Kidney (tissue), 14 donors: ENCODE data around the gene OSBP2. TPM values are rescaled to one million over a fixed set of nuclear protein-coding genes. Genes with fewer than 3 reads are reported as not detected.

Experiments
- DNase-seq, 5 donors: peaks; one replicate each; pipeline ENCODE4 v3.0.0-alpha.2; 2013 to 2020
- FAIRE-seq: peaks from 2 replicates; lab custom pipeline; 2012; peaks lifted over from hg19 to GRCh38; lab: Jason Lieb, UNC
- H3K27ac ChIP-seq, 2 donors: one replicate each; pipeline ENCODE4 v1.7.0; 2013; ENCODE audit warnings: low read depth in 2 of 2, low read length in 2 of 2, inconsistent platforms in 1 of 2
- H3K27me3 ChIP-seq: one replicate; pipeline ENCODE4 v1.7.1; 2013; ENCODE audit warnings: low read length, inconsistent platforms; ENCODE audit not compliant: control insufficient read depth, insufficient read depth
- H3K36me3 ChIP-seq, 3 donors: one replicate each; pipeline versions ENCODE4 v1.7.0 to v1.7.1; 2013; ENCODE audit warnings: low read length in 3 of 3, control low read depth in 1 of 3, inconsistent platforms in 1 of 3; ENCODE audit not compliant: insufficient read depth in 3 of 3, control insufficient read depth in 2 of 3
- H3K4me1 ChIP-seq, 3 donors: one replicate each; pipeline versions ENCODE4 v1.7.0 to v1.7.1; 2013; ENCODE audit warnings: low read length in 3 of 3, inconsistent platforms in 1 of 3, low read depth in 1 of 3; ENCODE audit not compliant: control insufficient read depth in 2 of 3, insufficient read depth in 2 of 3
- H3K4me3 ChIP-seq, 3 donors: one replicate each; pipeline versions ENCODE4 v1.7.0 to v1.8.1; 2013; ENCODE audit warnings: low read length in 3 of 3, control low read depth in 1 of 3, inconsistent platforms in 1 of 3
- H3K9ac ChIP-seq, 3 donors: one replicate each; pipeline versions ENCODE4 v1.7.0 to v1.7.1; 2013; ENCODE audit warnings: low read length in 3 of 3, control low read depth in 1 of 3, inconsistent platforms in 1 of 3
- H3K9me3 ChIP-seq, 3 donors: one replicate each; pipeline versions ENCODE4 v1.7.0 to v1.7.1; 2013; ENCODE audit warnings: low read length in 3 of 3, control low read depth in 1 of 3, inconsistent platforms in 1 of 3; ENCODE audit not compliant: control insufficient read depth in 2 of 3, insufficient read depth in 1 of 3
- intact Hi-C: fragments of 100-400 bp; cut with DNase I; formaldehyde crosslinking; loops from one replicate; pipeline ENCODE4 v1.11.1; 2022
- polyA plus RNA-seq: library from polyadenylated mRNA; stranded (reverse); fragments of 350-450 nt; fragmentation: Illumina TruSeq; extraction: RNeasy Lipid Tissue Mini Kit (QIAGEN cat#74804); gene quantifications from one replicate; pipeline ENCODE4 v1.2.3, GENCODE V29; 2014; ENCODE audit warnings: low read depth, low replicate concordance; ENCODE audit not compliant: insufficient read depth
- total RNA-seq: library from RNA; stranded (reverse); fragmentation: NEBNext Ultra II Directional; extraction: Animal tissue kit (Norgen Biotek cat#: 25700); gene quantifications from one replicate; pipeline ENCODE4 v1.2.1, GENCODE V29; 2021
- TF ChIP-seq, protein P1 (sequence below): IDR thresholded peaks from 3 replicates; pipeline ENCODE4 v1.5.1; 2012; ENCODE audit warnings: mild to moderate bottlenecking, moderate library complexity, borderline replicate concordance; ENCODE audit not compliant: insufficient read depth; ENCODE audit errors: extremely low read depth
- donor health status: control.
- donor health status: control.
- donor health status: control.
- donor health status: control.
- donor health status: control.
- donor health status: DM: yes; HTN: yes; CAD: no.
- donor health status: Normal renal cell carcinoma (clear cell type).

The OSBP2 gene
- total and polyA plus RNA-seq, 2 donors from 2014 or later, result 3.4 to 4.0 TPM

DNA sequence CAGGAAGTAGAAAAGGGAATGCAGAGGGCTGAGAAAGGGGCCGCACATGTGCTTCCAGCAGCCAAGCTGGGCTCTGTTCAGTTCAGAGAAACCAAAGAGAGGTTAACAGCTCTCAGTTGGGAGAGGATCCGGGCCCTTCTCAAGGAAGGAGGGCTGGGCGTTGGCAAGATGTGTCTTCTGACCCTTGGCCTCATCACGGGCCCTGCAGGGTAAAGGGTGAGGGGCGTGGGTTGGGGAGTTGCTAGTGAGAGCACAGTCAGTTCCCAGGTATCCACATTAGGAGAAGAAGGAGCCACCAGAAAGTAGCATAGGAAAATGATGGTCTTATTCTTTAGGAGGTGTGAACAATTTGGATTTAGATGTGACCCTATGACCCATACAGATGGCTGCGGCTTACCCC is 73.0 kb downstream of the OSBP2 start:
- DNase-seq (no peak), FAIRE-seq (no peak)
- TF ChIP-seq, protein P1, sequence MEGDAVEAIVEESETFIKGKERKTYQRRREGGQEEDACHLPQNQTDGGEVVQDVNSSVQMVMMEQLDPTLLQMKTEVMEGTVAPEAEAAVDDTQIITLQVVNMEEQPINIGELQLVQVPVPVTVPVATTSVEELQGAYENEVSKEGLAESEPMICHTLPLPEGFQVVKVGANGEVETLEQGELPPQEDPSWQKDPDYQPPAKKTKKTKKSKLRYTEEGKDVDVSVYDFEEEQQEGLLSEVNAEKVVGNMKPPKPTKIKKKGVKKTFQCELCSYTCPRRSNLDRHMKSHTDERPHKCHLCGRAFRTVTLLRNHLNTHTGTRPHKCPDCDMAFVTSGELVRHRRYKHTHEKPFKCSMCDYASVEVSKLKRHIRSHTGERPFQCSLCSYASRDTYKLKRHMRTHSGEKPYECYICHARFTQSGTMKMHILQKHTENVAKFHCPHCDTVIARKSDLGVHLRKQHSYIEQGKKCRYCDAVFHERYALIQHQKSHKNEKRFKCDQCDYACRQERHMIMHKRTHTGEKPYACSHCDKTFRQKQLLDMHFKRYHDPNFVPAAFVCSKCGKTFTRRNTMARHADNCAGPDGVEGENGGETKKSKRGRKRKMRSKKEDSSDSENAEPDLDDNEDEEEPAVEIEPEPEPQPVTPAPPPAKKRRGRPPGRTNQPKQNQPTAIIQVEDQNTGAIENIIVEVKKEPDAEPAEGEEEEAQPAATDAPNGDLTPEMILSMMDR, result no peak
- Histone ChIP-seq H3K9me3 (no peaks in the 10 kb centered on the region), H3K9ac (no peak overlapping the region), H3K36me3 (no peaks in the 10 kb centered on the region), H3K4me3 (no peak overlapping the region), H3K27me3 (no peaks in the 10 kb centered on the region), H3K4me1 (peaks cover 0 to 2% (median 0%) of the 10 kb centered on the region in 3 donors), H3K27ac (no peak overlapping the region)
- intact Hi-C loops, result loop anchor here (10.0 kb wide), 1 partner anchor 157 kb away; no protein-coding TSS in a partner anchor

DNA sequence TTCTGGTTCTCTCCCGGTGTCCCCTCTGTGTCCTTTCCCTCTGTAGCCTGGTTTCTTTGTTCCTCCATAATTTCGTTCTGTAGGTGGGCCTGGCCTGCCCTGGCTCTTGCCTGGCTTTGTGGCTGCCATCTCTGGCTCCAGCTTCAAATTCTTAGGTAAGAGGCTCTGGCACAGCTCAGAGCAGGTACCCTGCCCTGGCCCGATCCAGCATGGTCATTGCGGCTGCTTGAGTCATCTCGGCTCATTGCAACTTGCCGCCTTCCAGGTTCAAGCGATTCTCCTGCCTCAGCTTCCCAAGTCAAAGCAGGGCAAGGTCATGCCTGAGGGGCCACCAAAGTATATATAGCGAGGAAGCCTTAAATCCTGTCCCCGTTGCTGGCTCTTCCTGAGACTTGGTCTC is 76.0 kb downstream of the OSBP2 start:
- no peak overlapping the region for H3K27ac ChIP-seq
- no peak for FAIRE-seq
- no peak overlapping the region for H3K9ac ChIP-seq
- no peaks in the 10 kb centered on the region for H3K36me3 ChIP-seq
- TF ChIP-seq, protein P1, result no peak
- H3K4me1 ChIP-seq, result no peaks in the 10 kb centered on the region
- H3K4me3 ChIP-seq, result no peak overlapping the region
- no peaks in the 10 kb centered on the region for H3K27me3 ChIP-seq
- intact Hi-C loops, result no loop called here
- DNase-seq, result no peak
- H3K9me3 ChIP-seq, result no peaks in the 10 kb centered on the region

DNA sequence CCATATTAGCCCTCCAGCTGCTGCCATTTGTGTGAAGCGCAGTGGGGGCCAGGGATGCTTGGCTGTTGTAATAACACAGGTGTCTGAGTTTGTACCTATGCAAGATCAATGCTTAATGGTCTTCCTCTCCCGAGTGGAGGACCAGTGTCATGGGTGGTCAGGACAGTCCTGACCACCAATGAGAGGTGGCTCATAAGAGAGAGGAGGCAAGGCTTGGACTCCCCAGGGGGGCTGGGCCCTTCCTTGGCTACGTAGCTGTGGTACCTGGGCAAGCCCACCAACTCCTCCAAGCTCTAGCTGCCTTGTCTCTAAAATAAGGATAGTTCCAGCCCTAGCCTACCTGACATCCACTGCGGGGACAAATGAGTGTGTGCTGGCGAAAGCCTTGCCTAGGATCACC is 79.2 kb downstream of the OSBP2 start:
- Histone ChIP-seq H3K9ac (no peak overlapping the region), H3K4me1 (no peaks in the 10 kb centered on the region), H3K36me3 (no peaks in the 10 kb centered on the region), H3K27me3 (no peaks in the 10 kb centered on the region), H3K4me3 (no peak overlapping the region), H3K9me3 (no peaks in the 10 kb centered on the region), H3K27ac (no peak overlapping the region)
- DNase-seq (no peak), FAIRE-seq (no peak)
- intact Hi-C loops, result no loop called here
- TF ChIP-seq, protein P1, result no peak

DNA sequence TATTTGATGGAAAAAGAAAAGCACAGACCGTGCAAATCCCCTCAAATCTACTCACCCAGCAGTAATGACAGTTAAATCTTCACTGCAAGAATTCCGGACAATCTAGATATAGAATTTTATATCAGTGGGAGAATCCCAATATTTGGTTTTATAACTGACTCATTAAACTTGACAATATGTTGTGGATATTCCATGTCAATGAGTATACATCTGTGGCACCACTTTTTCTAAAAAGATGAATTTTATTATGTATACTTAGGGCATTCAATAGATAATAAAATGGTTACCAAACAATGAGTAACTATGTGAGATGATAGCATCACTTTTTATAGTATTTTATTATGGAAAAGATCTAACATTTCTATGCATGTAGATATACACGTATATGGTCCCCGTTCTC is 79.9 kb downstream of the OSBP2 start:
- Histone ChIP-seq H3K9ac (no peak overlapping the region), H3K4me1 (no peaks in the 10 kb centered on the region), H3K27ac (no peak overlapping the region), H3K27me3 (no peaks in the 10 kb centered on the region), H3K9me3 (no peaks in the 10 kb centered on the region), H3K4me3 (no peak overlapping the region), H3K36me3 (no peaks in the 10 kb centered on the region)
- DNase-seq, result no peak
- intact Hi-C loops, result no loop called here
- FAIRE-seq, result no peak
- TF ChIP-seq, protein P1, result no peak
